HepG2 (cell line): ENCODE data around the gene GNG4. TPM values are rescaled to one million over a fixed set of nuclear protein-coding genes. Genes with fewer than 3 reads are reported as not detected.

Experiments
- ATAC-seq: fragments of 200-7000 bp; cut with Tn5 transposase; 3 replicates; pipeline ENCODE4 v1.9.1; 2020; ENCODE audit warnings: mild to moderate bottlenecking, moderate library complexity
- BruUV-seq: library from RNA; stranded (reverse); fragments of 400-500 nt; replicated peaks from 2 replicates; lab custom pipeline; 2021; lab: Mats Ljungman, UMichigan
- CTCF ChIA-PET: fragments of 300-600 bp; formaldehyde crosslinking; extraction: SDS; loops from one replicate; lab custom pipeline; 2021; ENCODE audit warnings: low total read pairs, inconsistent platforms, low intra/inter-chr PET ratio; lab: Yijun Ruan, JAX
- POLR2A ChIA-PET: fragments of 350-600 bp; sonication (Branson Sonifier 250); formaldehyde crosslinking; loops from one replicate; lab custom pipeline; 2020; ENCODE audit warnings: antibody characterized with exemption, inconsistent platforms; lab: Yijun Ruan, JAX
- DNase-seq: peaks from one replicate; pipeline ENCODE4 v3.0.0-alpha.2; 2015; ENCODE audit warnings: low spot score
- FAIRE-seq: peaks from 3 replicates; lab custom pipeline; 2011; peaks lifted over from hg19 to GRCh38; lab: Jason Lieb, UNC
- H2AFZ ChIP-seq: one replicate; pipeline ENCODE4 v1.6.1; 2011; ENCODE audit warnings: low read length, inconsistent platforms
- H3K27ac ChIP-seq: fragments of 300-600 bp; 3 replicates; pipeline ENCODE4 v1.8.0; 2011; ENCODE audit warnings: mixed run types, mild to moderate bottlenecking, mixed read lengths, low read length, inconsistent platforms; ENCODE audit not compliant: insufficient read depth; ENCODE audit errors: extremely low read length
- H3K27me3 ChIP-seq, 2 experiments: fragments of 200-600 bp in 1 of 2; 2 replicates in 1 of 2; 3 replicates in 1 of 2; pipeline versions ENCODE4 v1.6.0 to v1.8.0; 2011; ENCODE audit warnings: low read length in 2 of 2, mild to moderate bottlenecking in 2 of 2, moderate library complexity in 2 of 2, inconsistent platforms in 1 of 2; ENCODE audit not compliant: insufficient read depth in 2 of 2, control insufficient read depth in 1 of 2
- H3K36me3 ChIP-seq, 2 experiments: fragments of 200-600 bp in 1 of 2; replicated peaks in 1 of 2; 2 replicates in 1 of 2; 3 replicates in 1 of 2; pipeline versions ENCODE4 v1.5.1 to v1.8.0; 2011; ENCODE audit warnings: low read length in 2 of 2, inconsistent platforms in 1 of 2; ENCODE audit not compliant: insufficient read depth in 2 of 2, control insufficient read depth in 1 of 2
- H3K4me1 ChIP-seq: 2 replicates; pipeline ENCODE4 v1.5.1; 2012; ENCODE audit warnings: low read length, inconsistent platforms; ENCODE audit not compliant: insufficient read depth
- H3K4me2 ChIP-seq: 2 replicates; pipeline ENCODE4 v1.6.0; 2011; ENCODE audit warnings: low read depth, low read length, inconsistent platforms
- H3K4me3 ChIP-seq, 3 experiments: fragments of 200-600 bp in 1 of 3; sonication (generic), shearing (Covaris generic) in 1 of 3; replicated peaks in 1 of 3; 2 replicates each; pipeline ENCODE4 v1.5.1; 2011 to 2016; ENCODE audit warnings: low read length in 3 of 3, inconsistent platforms in 2 of 3, low read depth in 2 of 3, mild to moderate bottlenecking in 2 of 3, control low read depth in 1 of 3, mixed read lengths in 1 of 3; ENCODE audit not compliant: insufficient read depth in 1 of 3
- H3K79me2 ChIP-seq: one replicate; pipeline ENCODE4 v1.6.1; 2011; ENCODE audit warnings: low read length, inconsistent platforms; ENCODE audit not compliant: insufficient read depth
- H3K9ac ChIP-seq: 2 replicates; pipeline ENCODE4 v1.6.0; 2011; ENCODE audit warnings: mild to moderate bottlenecking, low read depth, low read length, inconsistent platforms; ENCODE audit not compliant: insufficient read depth
- H3K9me3 ChIP-seq: 2 replicates; pipeline ENCODE4 v1.5.1; 2012; ENCODE audit warnings: mild to moderate bottlenecking, low read length
- H4K20me1 ChIP-seq: 2 replicates; pipeline ENCODE4 v1.6.0; 2011; ENCODE audit warnings: inconsistent platforms, mild to moderate bottlenecking, low read length, moderate library complexity; ENCODE audit not compliant: insufficient read depth
- HNF4A ChIP-seq: sonication (generic); formaldehyde crosslinking; IDR thresholded peaks from 2 replicates; pipeline ENCODE4 v1.4.0; 2020; ENCODE audit warnings: missing genetic modification reagents
- KDM3A ChIP-seq: IDR thresholded peaks from 2 replicates; pipeline ENCODE4 v1.6.1; 2018; ENCODE audit warnings: low read depth, missing compliant biosample characterization
- SIN3A ChIP-seq: IDR thresholded peaks from 2 replicates; pipeline ENCODE4 v1.6.1; 2011; ENCODE audit warnings: low read depth, mild to moderate bottlenecking, control low read depth, low read length, borderline replicate concordance
- ZBTB8A ChIP-seq: sonication (generic); formaldehyde crosslinking; IDR thresholded peaks from 2 replicates; pipeline ENCODE4 v1.4.0; 2020; ENCODE audit warnings: mild to moderate bottlenecking, low read depth, missing genetic modification reagents, borderline replicate concordance
- ZNF605 ChIP-seq: sonication (generic); formaldehyde crosslinking; IDR thresholded peaks from 2 replicates; pipeline ENCODE4 v1.8.0; 2022; ENCODE audit warnings: mild to moderate bottlenecking, missing genetic modification reagents
- ZNF687 ChIP-seq: sonication (generic); formaldehyde crosslinking; IDR thresholded peaks from 2 replicates; pipeline ENCODE4 v1.5.1; 2020; ENCODE audit warnings: mild to moderate bottlenecking, missing genetic modification reagents, moderate library complexity
- ZNF777 ChIP-seq: sonication (generic); formaldehyde crosslinking; IDR thresholded peaks from 2 replicates; pipeline ENCODE4 v1.4.0; 2020; ENCODE audit warnings: missing genetic modification reagents
- WGBS: methylation state at CpG from one replicate; pipeline ENCODE4 v1.1.6; 2017; ENCODE audit warnings: low lambda C conversion rate; 5-methylcytosine and 5-hydroxymethylcytosine counted together
- in situ Hi-C: cut with HindIII; loops from 2 replicates; pipeline ENCODE4 v1.10.0; 2017; ENCODE audit warnings: low pct_unique_long_range_greater_than_20kb; ENCODE audit not compliant: extremely low pct_ligation_motif_present
- intact Hi-C: fragments of 100-400 bp; cut with micrococcal nuclease; formaldehyde crosslinking; loops from one replicate; pipeline ENCODE4 v1.10.0; 2022; ENCODE audit not compliant: unreplicated experiment
- polyA plus RNA-seq, 8 experiments: library from polyadenylated mRNA; depleted of rRNA in 3 of 8; stranded (reverse) in 7 of 8; unstranded in 1 of 8; fragments of >200 nt; fragmentation: Illumina TruSeq in 4 of 8; extraction: Trizol in 4 of 8; gene quantifications; 2 replicates each; pipeline versions ENCODE4 v1.2.1 to v1.2.3, GENCODE V29; 2011 to 2016; ENCODE audit warnings: low read depth in 4 of 8, missing spikeins in 1 of 8, mixed read lengths in 1 of 8; ENCODE audit not compliant: insufficient read depth in 1 of 8
- total RNA-seq, 5 experiments: library from RNA; depleted of rRNA; stranded (reverse); fragments of >200 nt; fragmentation: Illumina TruSeq; extraction: Trizol; gene quantifications; 2 replicates each; pipeline ENCODE4 v1.2.3, GENCODE V29; 2016; ENCODE audit warnings: low read depth in 1 of 5
- TF ChIP-seq, protein P1 (sequence below): sonication (generic); formaldehyde crosslinking; IDR thresholded peaks from 2 replicates; pipeline ENCODE4 v1.5.0; 2020; ENCODE audit warnings: mild to moderate bottlenecking, missing genetic modification reagents, borderline replicate concordance

GNG4 gene
- total and polyA plus RNA-seq, 2 of the 13 experiments (the other 11 are each of a cell fraction or from before 2014, with no cell fraction given): 27.1 to 69.5 TPM

- 0 out of 2 replicates have a peak, but pooled peaks cover 7% of the 10 kb centered on the region for H3K4me1 ChIP-seq
- no peaks in the 10 kb centered on the region for H4K20me1 ChIP-seq
- intact Hi-C loops (no loop called here), in situ Hi-C loops (no loop called here)
- no peaks in the 10 kb centered on the region for H3K27me3 ChIP-seq
- no peak overlapping the region for H3K4me3 ChIP-seq
- FAIRE-seq (no peak), DNase-seq (no peak), ATAC-seq (peak; percentile 65)
- WGBS: 96% methylated on average over 5 of the region's 5 CpGs
- BruUV-seq: no TSS peak
- no peak overlapping the region for H3K9ac ChIP-seq
- peaks cover 5 to 8% of the 10 kb centered on the region in 2 experiments; a peak in 2 of 5 replicates for H3K36me3 ChIP-seq
- no peaks in the 10 kb centered on the region for H3K9me3 ChIP-seq
- TF ChIP-seq SIN3A (no peak), ZBTB8A (CRISPR knock-in tag) (no peak), ZNF605 (CRISPR knock-in tag) (no peak), KDM3A (CRISPR knock-in tag) (no peak), HNF4A (CRISPR knock-in tag) (peak; percentile 30; the same call in 1 of the 2 replicates), ZNF687 (CRISPR knock-in tag) (peak; percentile 39; the same call in 1 of the 2 replicates), ZNF777 (CRISPR knock-in tag) (no peak)
- TF ChIP-seq, protein P1, sequence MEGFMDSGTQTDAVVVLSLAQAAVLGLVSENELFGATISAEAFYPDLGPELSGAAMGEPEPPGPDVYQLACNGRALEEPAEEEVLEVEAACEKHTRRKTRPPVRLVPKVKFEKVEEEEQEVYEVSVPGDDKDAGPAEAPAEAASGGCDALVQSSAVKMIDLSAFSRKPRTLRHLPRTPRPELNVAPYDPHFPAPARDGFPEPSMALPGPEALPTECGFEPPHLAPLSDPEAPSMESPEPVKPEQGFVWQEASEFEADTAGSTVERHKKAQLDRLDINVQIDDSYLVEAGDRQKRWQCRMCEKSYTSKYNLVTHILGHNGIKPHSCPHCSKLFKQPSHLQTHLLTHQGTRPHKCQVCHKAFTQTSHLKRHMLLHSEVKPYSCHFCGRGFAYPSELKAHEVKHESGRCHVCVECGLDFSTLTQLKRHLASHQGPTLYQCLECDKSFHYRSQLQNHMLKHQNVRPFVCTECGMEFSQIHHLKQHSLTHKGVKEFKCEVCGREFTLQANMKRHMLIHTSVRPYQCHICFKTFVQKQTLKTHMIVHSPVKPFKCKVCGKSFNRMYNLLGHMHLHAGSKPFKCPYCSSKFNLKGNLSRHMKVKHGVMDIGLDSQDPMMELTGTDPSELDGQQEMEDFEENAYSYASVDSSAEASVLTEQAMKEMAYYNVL: no peak
- H3K79me2 ChIP-seq: no peaks in the 10 kb centered on the region
- no peak overlapping the region for H3K4me2 ChIP-seq
- H2AFZ ChIP-seq: no peak overlapping the region
- no peak overlapping the region for H3K27ac ChIP-seq
- POLR2A ChIA-PET: no interaction called here
- CTCF ChIA-PET: no interaction called here
Measured at GRCh38 chr1:235553112-235553551, 96.5 kb downstream of the GNG4 start.
